OCI-LY1 (cell line): ENCODE measurements around the gene WDR36.

Experiments
- H2AFZ ChIP-seq: fragments of 200-600 bp; sonication (generic), shearing (Covaris generic); 2 replicates; pipeline ENCODE4 v1.6.0; 2014; ENCODE audit warnings: antibody characterized with exemption, mild to moderate bottlenecking, low read length
- H3F3A ChIP-seq: fragments of 200-600 bp; sonication (generic), shearing (Covaris generic); 2 replicates; pipeline ENCODE4 v1.6.0; 2014; ENCODE audit warnings: mild to moderate bottlenecking, antibody characterized with exemption, low read length, moderate library complexity; ENCODE audit not compliant: insufficient read depth
- H3K27ac ChIP-seq: fragments of 200-600 bp; sonication (generic); 2 replicates; pipeline ENCODE4 v1.5.1; 2014; ENCODE audit warnings: low read length, mixed run types, mild to moderate bottlenecking, low read depth; ENCODE audit not compliant: poor library complexity, severe bottlenecking
- H3K27me3 ChIP-seq: fragments of 200-600 bp; sonication (generic); 2 replicates; pipeline ENCODE4 v1.6.0; 2014; ENCODE audit warnings: antibody characterized with exemption, mild to moderate bottlenecking, low read length, moderate library complexity; ENCODE audit not compliant: insufficient read depth
- H3K36me3 ChIP-seq: fragments of 200-600 bp; sonication (generic); 2 replicates; pipeline ENCODE4 v1.6.1; 2014; ENCODE audit warnings: mild to moderate bottlenecking, antibody characterized with exemption, low read length, moderate library complexity, mixed read lengths; ENCODE audit not compliant: insufficient read depth
- H3K4me1 ChIP-seq: fragments of 200-600 bp; sonication (generic); 2 replicates; pipeline ENCODE4 v1.5.1; 2014; ENCODE audit warnings: mild to moderate bottlenecking, low read length, moderate library complexity; ENCODE audit not compliant: insufficient read depth, severe bottlenecking
- H3K4me2 ChIP-seq: fragments of 200-600 bp; sonication (generic), shearing (Covaris generic); 2 replicates; pipeline ENCODE4 v1.6.1; 2014; ENCODE audit warnings: low read length
- H3K4me3 ChIP-seq: fragments of 200-600 bp; sonication (generic); 2 replicates; pipeline ENCODE4 v1.5.1; 2014; ENCODE audit warnings: low read length, low read depth, mild to moderate bottlenecking, mixed read lengths; ENCODE audit not compliant: poor library complexity, severe bottlenecking
- H3K79me2 ChIP-seq: fragments of 200-600 bp; shearing (Covaris generic); 2 replicates; pipeline ENCODE4 v1.6.1; 2016; ENCODE audit warnings: mixed run types, low read length, mixed read lengths; ENCODE audit not compliant: insufficient read depth
- H3K9ac ChIP-seq: fragments of 200-600 bp; sonication (generic), shearing (Covaris generic); 2 replicates; pipeline ENCODE4 v1.6.1; 2014; ENCODE audit warnings: mild to moderate bottlenecking, low read length, mixed read lengths
- H3K9me2 ChIP-seq: fragments of 200-600 bp; sonication (generic), shearing (Covaris generic); 2 replicates; pipeline ENCODE4 v1.6.1; 2014; ENCODE audit warnings: low read depth, mild to moderate bottlenecking, low read length, mixed read lengths
- H3K9me3 ChIP-seq: fragments of 200-600 bp; shearing (Covaris generic); 2 replicates; pipeline ENCODE4 v1.6.1; 2014; ENCODE audit warnings: low read length, mixed read lengths
- H4K20me1 ChIP-seq: fragments of 200-600 bp; sonication (generic), shearing (Covaris generic); 2 replicates; pipeline ENCODE4 v1.6.0; 2016; ENCODE audit warnings: mild to moderate bottlenecking, low read length; ENCODE audit not compliant: insufficient read depth
- EZH2 ChIP-seq: fragments of 200-600 bp; sonication (generic), shearing (Covaris generic); IDR thresholded peaks from 2 replicates; pipeline ENCODE4 v1.8.0; 2017; ENCODE audit warnings: borderline replicate concordance, mixed run types, mild to moderate bottlenecking, antibody characterized with exemption, low read length, moderate library complexity, mixed read lengths
- TF ChIP-seq, protein P1 (sequence below): fragments of 200-600 bp; sonication (generic), shearing (Covaris generic); IDR thresholded peaks from 2 replicates; pipeline ENCODE4 v1.5.1; 2017; ENCODE audit warnings: mild to moderate bottlenecking, antibody characterized with exemption, low read length, moderate library complexity, mixed read lengths

WDR36 gene

GRCh38 chr5:111126896-111127295, 34.7 kb downstream of the WDR36 start:
- Histone ChIP-seq H3K9ac (no peak overlapping the region), H2AFZ (no peak overlapping the region), H3K27me3 (no peaks in the 10 kb centered on the region), H3K36me3 (peaks cover 62% of the 10 kb centered on the region), H3F3A (no peaks in the 10 kb centered on the region), H3K27ac (no peak overlapping the region), H3K9me3 (no peaks in the 10 kb centered on the region), H4K20me1 (no peaks in the 10 kb centered on the region), H3K79me2 (no peaks in the 10 kb centered on the region), H3K4me1 (no peaks in the 10 kb centered on the region), H3K4me3 (no peak overlapping the region), H3K9me2 (no peaks in the 10 kb centered on the region), H3K4me2 (no peak overlapping the region)
- no peak for TF ChIP-seq EZH2
- TF ChIP-seq, protein P1, sequence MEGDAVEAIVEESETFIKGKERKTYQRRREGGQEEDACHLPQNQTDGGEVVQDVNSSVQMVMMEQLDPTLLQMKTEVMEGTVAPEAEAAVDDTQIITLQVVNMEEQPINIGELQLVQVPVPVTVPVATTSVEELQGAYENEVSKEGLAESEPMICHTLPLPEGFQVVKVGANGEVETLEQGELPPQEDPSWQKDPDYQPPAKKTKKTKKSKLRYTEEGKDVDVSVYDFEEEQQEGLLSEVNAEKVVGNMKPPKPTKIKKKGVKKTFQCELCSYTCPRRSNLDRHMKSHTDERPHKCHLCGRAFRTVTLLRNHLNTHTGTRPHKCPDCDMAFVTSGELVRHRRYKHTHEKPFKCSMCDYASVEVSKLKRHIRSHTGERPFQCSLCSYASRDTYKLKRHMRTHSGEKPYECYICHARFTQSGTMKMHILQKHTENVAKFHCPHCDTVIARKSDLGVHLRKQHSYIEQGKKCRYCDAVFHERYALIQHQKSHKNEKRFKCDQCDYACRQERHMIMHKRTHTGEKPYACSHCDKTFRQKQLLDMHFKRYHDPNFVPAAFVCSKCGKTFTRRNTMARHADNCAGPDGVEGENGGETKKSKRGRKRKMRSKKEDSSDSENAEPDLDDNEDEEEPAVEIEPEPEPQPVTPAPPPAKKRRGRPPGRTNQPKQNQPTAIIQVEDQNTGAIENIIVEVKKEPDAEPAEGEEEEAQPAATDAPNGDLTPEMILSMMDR: no peak

GRCh38 chr5:111127453-111128195, 35.5 kb downstream of the WDR36 start:
- H3K27me3 ChIP-seq: no peaks in the 10 kb centered on the region
- peaks cover 55% of the 10 kb centered on the region for H3K36me3 ChIP-seq
- no peaks in the 10 kb centered on the region for H3K79me2 ChIP-seq
- no peaks in the 10 kb centered on the region for H3K9me3 ChIP-seq
- no peaks in the 10 kb centered on the region for H4K20me1 ChIP-seq
- H3K4me3 ChIP-seq: no peak overlapping the region
- TF ChIP-seq EZH2: no peak
- TF ChIP-seq, protein P1: no peak
- no peaks in the 10 kb centered on the region for H3F3A ChIP-seq
- no peak overlapping the region for H3K27ac ChIP-seq
- H2AFZ ChIP-seq: no peak overlapping the region
- H3K4me2 ChIP-seq: no peak overlapping the region
- no peaks in the 10 kb centered on the region for H3K9me2 ChIP-seq
- no peaks in the 10 kb centered on the region for H3K4me1 ChIP-seq
- H3K9ac ChIP-seq: no peak overlapping the region

GRCh38 chr5:111129938-111130337, 37.8 kb downstream of the WDR36 start:
- Histone ChIP-seq H3K79me2 (no peaks in the 10 kb centered on the region), H3K4me3 (no peak overlapping the region), H3K4me1 (no peaks in the 10 kb centered on the region), H3K9ac (no peak overlapping the region), H2AFZ (no peak overlapping the region), H3K9me3 (no peaks in the 10 kb centered on the region), H3K36me3 (peaks cover 34% of the 10 kb centered on the region), H3K4me2 (no peak overlapping the region), H3F3A (no peaks in the 10 kb centered on the region), H3K27me3 (no peaks in the 10 kb centered on the region), H4K20me1 (no peaks in the 10 kb centered on the region), H3K27ac (no peak overlapping the region), H3K9me2 (no peaks in the 10 kb centered on the region)
- no peak for TF ChIP-seq EZH2
- TF ChIP-seq, protein P1: no peak
